Mesenchymal stem cell (in vitro differentiated cells and primary cell): ENCODE results near the gene IFNGR2.

Experiments used
- DNase-seq: peaks from one replicate; pipeline ENCODE4 v3.0.0-alpha.2; 2013
- H2AFZ ChIP-seq: one replicate; pipeline ENCODE4 v1.6.1; 2013; ENCODE audit warnings: low read depth, mild to moderate bottlenecking, control low read depth, inconsistent platforms, low read length, moderate library complexity
- H2AK5ac ChIP-seq: 2 replicates; pipeline ENCODE4 v1.6.1; 2013; ENCODE audit warnings: low read length, moderate library complexity, mild to moderate bottlenecking, inconsistent platforms; ENCODE audit not compliant: severe bottlenecking
- H2BK120ac ChIP-seq: one replicate; pipeline ENCODE4 v1.6.1; 2013; ENCODE audit warnings: low read depth, mild to moderate bottlenecking, inconsistent platforms, low read length, moderate library complexity
- H2BK12ac ChIP-seq, 2 experiments: one replicate each; pipeline ENCODE4 v1.6.1; 2013; ENCODE audit warnings: inconsistent platforms in 2 of 2, low read length in 2 of 2, mild to moderate bottlenecking in 2 of 2, moderate library complexity in 2 of 2, control low read depth in 1 of 2
- H2BK15ac ChIP-seq: one replicate; pipeline ENCODE4 v1.6.1; 2013; ENCODE audit warnings: mild to moderate bottlenecking, low read depth, inconsistent platforms; ENCODE audit not compliant: poor library complexity, severe bottlenecking
- H2BK5ac ChIP-seq: 2 replicates; pipeline ENCODE4 v1.6.1; 2013; ENCODE audit warnings: low read depth, mild to moderate bottlenecking, low read length, control low read depth, inconsistent platforms; ENCODE audit not compliant: poor library complexity, severe bottlenecking
- H3K14ac ChIP-seq, 2 experiments: one replicate each; pipeline ENCODE4 v1.6.1; 2013; ENCODE audit warnings: inconsistent platforms in 2 of 2, low read length in 2 of 2, control low read depth in 1 of 2, mild to moderate bottlenecking in 1 of 2, moderate library complexity in 1 of 2
- H3K18ac ChIP-seq, 2 experiments: one replicate each; pipeline ENCODE4 v1.6.1; 2013; ENCODE audit warnings: inconsistent platforms in 2 of 2, low read length in 2 of 2, control low read depth in 1 of 2, low read depth in 1 of 2, mild to moderate bottlenecking in 1 of 2
- H3K23ac ChIP-seq, 2 experiments: one replicate each; pipeline ENCODE4 v1.6.1; 2013; ENCODE audit warnings: inconsistent platforms in 2 of 2, low read length in 2 of 2, mild to moderate bottlenecking in 2 of 2, moderate library complexity in 2 of 2, control low read depth in 1 of 2
- H3K27ac ChIP-seq: 2 replicates; pipeline ENCODE4 v1.5.1; 2013; ENCODE audit warnings: mild to moderate bottlenecking, moderate library complexity, low read length, control low read depth, inconsistent platforms; ENCODE audit not compliant: poor library complexity, severe bottlenecking
- H3K27me3 ChIP-seq, 2 experiments: 2 replicates each; pipeline versions ENCODE4 v1.6.1 to v1.7.0; 2013; ENCODE audit warnings: low read length in 2 of 2, mild to moderate bottlenecking in 2 of 2, moderate library complexity in 2 of 2, control low read depth in 1 of 2, inconsistent platforms in 1 of 2; ENCODE audit not compliant: control insufficient read depth in 1 of 2, insufficient read depth in 1 of 2
- H3K36me3 ChIP-seq, 2 experiments: 2 replicates each; pipeline versions ENCODE4 v1.6.1 to v1.7.0; 2013; ENCODE audit warnings: low read length in 2 of 2, control low read depth in 1 of 2, inconsistent platforms in 1 of 2, low read depth in 1 of 2, mild to moderate bottlenecking in 1 of 2; ENCODE audit not compliant: insufficient read depth in 2 of 2, control insufficient read depth in 1 of 2
- H3K4ac ChIP-seq, 2 experiments: one replicate each; pipeline ENCODE4 v1.6.1; 2013; ENCODE audit warnings: inconsistent platforms in 2 of 2, low read length in 2 of 2, mild to moderate bottlenecking in 2 of 2, moderate library complexity in 2 of 2, control low read depth in 1 of 2, low read depth in 1 of 2
- H3K4me1 ChIP-seq: 2 replicates; pipeline ENCODE4 v1.6.1; 2013; ENCODE audit warnings: low read depth, low read length, control low read depth; ENCODE audit not compliant: control insufficient read depth, insufficient read depth
- H3K4me2 ChIP-seq: 2 replicates; pipeline ENCODE4 v1.6.1; 2013; ENCODE audit warnings: low read length, mild to moderate bottlenecking, inconsistent platforms; ENCODE audit not compliant: poor library complexity, severe bottlenecking
- H3K4me3 ChIP-seq, 2 experiments: 2 replicates each; pipeline versions ENCODE4 v1.5.1 to v1.7.0; 2013; ENCODE audit warnings: low read length in 2 of 2, mild to moderate bottlenecking in 2 of 2, control low read depth in 1 of 2, low read depth in 1 of 2; ENCODE audit not compliant: insufficient read depth in 1 of 2
- H3K79me1 ChIP-seq: replicated peaks from 2 replicates; pipeline ENCODE4 v1.6.1; 2013; ENCODE audit warnings: mild to moderate bottlenecking, control low read depth, low read length, inconsistent platforms; ENCODE audit not compliant: poor library complexity, severe bottlenecking
- H3K9ac ChIP-seq: 2 replicates; pipeline ENCODE4 v1.7.0; 2013; ENCODE audit warnings: mild to moderate bottlenecking, low read length, moderate library complexity
- H3K9me3 ChIP-seq: 2 replicates; pipeline ENCODE4 v1.7.0; 2013; ENCODE audit warnings: mild to moderate bottlenecking, low read length; ENCODE audit not compliant: control insufficient read depth
- H4K8ac ChIP-seq: one replicate; pipeline ENCODE4 v1.6.1; 2013; ENCODE audit warnings: inconsistent platforms, mild to moderate bottlenecking, low read length, moderate library complexity
- H4K91ac ChIP-seq: one replicate; pipeline ENCODE4 v1.6.1; 2013; ENCODE audit warnings: mild to moderate bottlenecking, low read length, inconsistent platforms
- WGBS: methylation state at CpG from one replicate; pipeline ENCODE4 v1.1.7; 2013; ENCODE audit warnings: mixed read lengths; 5-methylcytosine and 5-hydroxymethylcytosine counted together

Gene IFNGR2

DNA sequence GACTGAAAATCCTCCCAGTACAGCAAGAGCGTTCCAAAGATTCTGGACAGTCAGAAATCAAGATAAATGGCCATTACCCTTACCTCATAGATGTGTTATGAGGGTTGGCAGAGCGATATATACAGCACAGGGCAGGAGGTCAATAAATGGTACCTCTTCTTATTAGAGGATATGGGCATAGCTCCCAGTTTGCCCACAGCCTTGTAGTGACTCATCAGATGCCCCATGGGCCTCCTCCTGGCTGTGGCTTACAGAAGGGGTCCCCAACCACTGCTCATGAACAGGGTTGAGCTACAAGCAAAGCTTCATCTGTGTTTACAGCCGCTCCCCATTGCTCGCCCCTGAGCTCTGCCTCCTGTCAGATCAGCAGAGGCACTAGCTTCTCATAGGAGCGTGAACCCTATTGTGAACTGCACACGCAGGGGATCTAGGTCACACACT is 7.3 kb upstream of the IFNGR2 start:
- Histone ChIP-seq H2BK5ac (no peak overlapping the region), H2AK5ac (no peak overlapping the region), H2BK120ac (no peak overlapping the region), H3K23ac (no peak overlapping the region), H3K9ac (no peak overlapping the region), H3K4me2 (no peak overlapping the region), H3K79me1 (no peaks in the 10 kb centered on the region), H4K8ac (no peak overlapping the region), H3K27ac (no peak overlapping the region), H3K4me1 (peaks cover 9% of the 10 kb centered on the region), H4K91ac (peak overlapping the region; percentile 34), H2BK15ac (no peak overlapping the region), H3K4me3 (peak overlapping the region in 1 of 2 experiments; percentile 4), H3K36me3 (no peaks in the 10 kb centered on the region), H3K9me3 (no peaks in the 10 kb centered on the region), H2BK12ac (peak overlapping the region in 1 of 2 experiments; percentile 10), H3K14ac (peak overlapping the region in 1 of 2 experiments; percentile 36), H3K18ac (peak overlapping the region; percentile 28 to 89), H2AFZ (no peak overlapping the region), H3K27me3 (peaks cover 0 to 14% of the 10 kb centered on the region in 2 experiments), H3K4ac (peak overlapping the region in 1 of 2 experiments; percentile 67)
- WGBS: 92% methylated on average over 5 of the region's 6 CpGs
- peak; percentile 25 for DNase-seq

DNA sequence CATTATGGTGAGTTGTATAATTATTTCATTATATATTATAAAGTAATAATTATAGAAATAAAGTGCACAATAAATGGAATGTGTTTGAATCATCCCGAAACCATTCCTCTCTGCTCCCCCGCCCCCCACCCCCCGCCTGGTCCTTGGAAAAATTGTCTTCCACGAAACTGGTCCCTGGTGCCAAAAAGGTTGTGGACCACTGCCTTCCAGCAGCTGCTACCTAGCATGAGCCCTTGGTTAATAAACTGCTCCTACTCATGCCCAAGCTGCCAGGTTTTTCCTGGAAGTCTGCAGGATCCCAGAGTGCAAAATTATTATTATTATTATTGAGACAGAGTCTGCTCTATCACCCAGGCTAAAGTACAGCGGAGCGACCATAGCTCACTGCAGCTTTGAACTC is 6.8 kb upstream of the IFNGR2 start:
- Histone ChIP-seq H3K23ac (no peak overlapping the region), H3K4ac (no peak overlapping the region), H2BK120ac (no peak overlapping the region), H3K79me1 (no peaks in the 10 kb centered on the region), H2BK15ac (peak overlapping the region; percentile 36), H3K9ac (peak overlapping the region; percentile 11), H3K18ac (no peak overlapping the region), H3K27me3 (peaks cover 0 to 14% of the 10 kb centered on the region in 2 experiments), H2AFZ (no peak overlapping the region), H3K36me3 (no peaks in the 10 kb centered on the region), H3K4me1 (peaks cover 12% of the 10 kb centered on the region), H3K4me3 (no peak overlapping the region), H3K4me2 (no peak overlapping the region), H3K9me3 (no peaks in the 10 kb centered on the region), H3K14ac (no peak overlapping the region), H2BK12ac (no peak overlapping the region), H2BK5ac (no peak overlapping the region), H3K27ac (no peak overlapping the region), H4K91ac (no peak overlapping the region), H4K8ac (no peak overlapping the region), H2AK5ac (no peak overlapping the region)
- DNase-seq: no peak
- 96% methylated on average over 6 of the region's 6 CpGs for WGBS

DNA sequence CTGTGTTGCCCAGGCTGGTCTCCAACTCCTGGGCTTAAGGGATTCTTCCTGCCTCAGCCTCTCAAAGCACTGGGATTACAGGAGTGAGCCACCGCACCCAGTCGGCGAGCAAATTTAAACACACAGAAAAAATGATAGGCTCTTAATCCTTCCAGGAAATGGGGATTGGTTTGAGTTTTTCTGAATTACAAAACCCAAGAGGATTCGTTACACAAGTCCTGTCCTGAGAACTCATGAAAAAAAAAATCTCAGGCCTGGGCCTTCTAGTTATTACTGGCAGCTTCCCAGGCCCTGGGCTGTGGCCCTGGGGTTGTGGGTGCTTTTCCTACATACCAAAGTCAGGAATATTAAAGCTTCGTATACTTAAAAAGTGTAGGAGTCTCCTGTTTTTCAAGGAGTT is 6.3 kb upstream of the IFNGR2 start:
- Histone ChIP-seq H3K9ac (peak overlapping the region; percentile 15), H3K4me2 (no peak overlapping the region), H3K18ac (no peak overlapping the region), H2AFZ (no peak overlapping the region), H2AK5ac (no peak overlapping the region), H3K36me3 (no peaks in the 10 kb centered on the region), H4K8ac (no peak overlapping the region), H4K91ac (no peak overlapping the region), H3K79me1 (no peaks in the 10 kb centered on the region), H3K4ac (no peak overlapping the region), H2BK15ac (no peak overlapping the region), H3K14ac (no peak overlapping the region), H3K4me1 (peaks cover 12% of the 10 kb centered on the region), H3K4me3 (no peak overlapping the region), H3K23ac (no peak overlapping the region), H2BK120ac (no peak overlapping the region), H3K9me3 (no peaks in the 10 kb centered on the region), H2BK12ac (no peak overlapping the region), H3K27me3 (peaks cover 0 to 14% of the 10 kb centered on the region in 2 experiments), H2BK5ac (no peak overlapping the region), H3K27ac (no peak overlapping the region)
- peak; percentile 77 for DNase-seq
- 81% methylated on average over 5 of the region's 5 CpGs for WGBS

DNA sequence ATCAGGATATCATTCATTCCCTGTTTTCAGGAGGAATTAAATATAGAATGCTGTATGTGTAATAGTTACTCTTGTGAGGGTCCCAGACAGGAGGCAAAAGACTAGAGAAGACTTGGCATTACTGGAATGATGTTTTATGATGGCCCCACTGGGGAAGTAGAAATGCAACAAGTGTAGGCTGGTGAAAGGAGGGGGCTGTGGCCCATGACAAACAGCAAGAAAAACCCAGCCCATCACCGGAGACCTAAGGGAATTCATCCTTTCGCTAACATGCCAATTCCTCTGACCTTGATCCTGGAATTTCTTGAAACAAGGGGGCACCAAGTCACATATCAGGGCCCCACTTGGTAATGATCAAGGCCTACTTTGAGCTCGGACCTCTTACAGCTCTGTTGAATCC is 5.5 kb upstream of the IFNGR2 start:
- Histone ChIP-seq H2BK5ac (no peak overlapping the region), H3K79me1 (no peaks in the 10 kb centered on the region), H2BK12ac (peak overlapping the region; percentile 37 to 59), H4K91ac (peak overlapping the region; percentile 80), H3K9me3 (no peaks in the 10 kb centered on the region), H3K4me3 (no peak overlapping the region), H3K4me2 (no peak overlapping the region), H3K4me1 (peaks cover 15% of the 10 kb centered on the region), H2AK5ac (peak overlapping the region; percentile 16), H3K27ac (no peak overlapping the region), H2BK120ac (no peak overlapping the region), H2AFZ (no peak overlapping the region), H3K27me3 (peaks cover 0 to 9% of the 10 kb centered on the region in 2 experiments), H4K8ac (no peak overlapping the region), H3K36me3 (no peaks in the 10 kb centered on the region), H3K4ac (no peak overlapping the region), H3K18ac (peak overlapping the region in 1 of 2 experiments; percentile 19), H3K9ac (no peak overlapping the region), H2BK15ac (no peak overlapping the region), H3K23ac (no peak overlapping the region), H3K14ac (no peak overlapping the region)
- no peak for DNase-seq
- 100% methylated on average over 3 of the region's 3 CpGs for WGBS
